Neural progenitor cell (in vitro differentiated cells): ENCODE measurements around the gene CD37. TPM values are rescaled to one million over a fixed set of nuclear protein-coding genes. Genes with fewer than 3 reads are reported as not detected.
"Not testable (repeated sequence)": the region's sequence is repeated elsewhere in the genome, so short reads cannot be mapped to it uniquely, and the experiment has no call there.

ENCODE experiments used
- DNase-seq: peaks from one replicate; pipeline ENCODE4 v3.0.0-alpha.2; 2016; ENCODE audit warnings: low spot score
- H2AFZ ChIP-seq: fragments of 200-600 bp; sonication (generic); replicated peaks from 2 replicates; pipeline ENCODE4 v1.6.1; 2016; ENCODE audit warnings: antibody characterized with exemption
- H3F3A ChIP-seq: fragments of 200-600 bp; sonication (generic); 2 replicates; pipeline ENCODE4 v1.6.1; 2016; ENCODE audit warnings: antibody characterized with exemption, low read depth
- H3K27ac ChIP-seq: fragments of 200-600 bp; sonication (generic); 2 replicates; pipeline ENCODE4 v1.5.1; 2016; ENCODE audit warnings: mild to moderate bottlenecking
- H3K27me3 ChIP-seq: fragments of 200-600 bp; sonication (generic); 2 replicates; pipeline ENCODE4 v1.6.1; 2016; ENCODE audit warnings: mild to moderate bottlenecking, moderate library complexity
- H3K36me3 ChIP-seq: fragments of 200-600 bp; sonication (generic); 2 replicates; pipeline ENCODE4 v1.5.1; 2016
- H3K4me1 ChIP-seq: fragments of 200-600 bp; sonication (generic); 2 replicates; pipeline ENCODE4 v1.6.1; 2016; ENCODE audit warnings: mixed run types
- H3K4me2 ChIP-seq: fragments of 200-600 bp; sonication (generic); 2 replicates; pipeline ENCODE4 v1.6.1; 2016
- H3K4me3 ChIP-seq: fragments of 200-600 bp; sonication (generic); 2 replicates; pipeline ENCODE4 v1.5.1; 2016
- H3K79me2 ChIP-seq: fragments of 200-600 bp; sonication (generic); 2 replicates; pipeline ENCODE4 v1.6.1; 2016; ENCODE audit warnings: low read depth
- H3K9ac ChIP-seq: fragments of 200-600 bp; sonication (generic); 2 replicates; pipeline ENCODE4 v1.6.1; 2016
- H3K9me3 ChIP-seq: fragments of 200-600 bp; sonication (generic); 2 replicates; pipeline ENCODE4 v1.5.1; 2016; ENCODE audit warnings: low read depth
- H4K20me1 ChIP-seq: fragments of 200-600 bp; sonication (generic); 2 replicates; pipeline ENCODE4 v1.6.1; 2016; ENCODE audit warnings: low read depth
- H3K27ac Mint-ChIP-seq: 3 replicates; pipeline ENCODE4 v1.8.0; 2021; ENCODE audit warnings: mixed read lengths
- H3K27me3 Mint-ChIP-seq: 2 replicates; pipeline ENCODE4 v1.8.0; 2022; ENCODE audit warnings: low read depth, mild to moderate bottlenecking, inconsistent platforms, moderate library complexity, mixed read lengths; ENCODE audit not compliant: insufficient read depth
- H3K36me3 Mint-ChIP-seq: 3 replicates; pipeline ENCODE4 v1.8.0; 2021; ENCODE audit warnings: mixed read lengths
- H3K4me1 Mint-ChIP-seq: 3 replicates; pipeline ENCODE4 v1.8.0; 2021; ENCODE audit warnings: mixed read lengths
- H3K4me3 Mint-ChIP-seq: 3 replicates; pipeline ENCODE4 v1.8.0; 2021; ENCODE audit warnings: mild to moderate bottlenecking, moderate library complexity, mixed read lengths
- H3K9me3 Mint-ChIP-seq: 3 replicates; pipeline ENCODE4 v1.8.0; 2020; ENCODE audit warnings: mixed read lengths
- EZH2 ChIP-seq: fragments of 200-600 bp; sonication (generic); IDR thresholded peaks from 2 replicates; pipeline ENCODE4 v1.6.1; 2017; ENCODE audit warnings: antibody characterized with exemption, mild to moderate bottlenecking, moderate library complexity
- EZH2phosphoT487 ChIP-seq: fragments of 200-600 bp; sonication (generic); IDR thresholded peaks from 2 replicates; pipeline ENCODE4 v1.6.1; 2017; ENCODE audit warnings: antibody characterized with exemption
- total RNA-seq: library from RNA; depleted of rRNA; stranded (reverse); fragments of >200 nt; gene quantifications from 2 replicates; pipeline ENCODE4 v1.2.3, GENCODE V29; 2015; ENCODE audit warnings: low replicate concordance
- TF ChIP-seq, protein P1 (sequence below): fragments of 200-600 bp; sonication (generic); IDR thresholded peaks from 2 replicates; pipeline ENCODE4 v1.5.1; 2017; ENCODE audit warnings: antibody characterized with exemption, mild to moderate bottlenecking

CD37 gene
- total RNA-seq, 1 donor from 2014 or later = not detected

DNA sequence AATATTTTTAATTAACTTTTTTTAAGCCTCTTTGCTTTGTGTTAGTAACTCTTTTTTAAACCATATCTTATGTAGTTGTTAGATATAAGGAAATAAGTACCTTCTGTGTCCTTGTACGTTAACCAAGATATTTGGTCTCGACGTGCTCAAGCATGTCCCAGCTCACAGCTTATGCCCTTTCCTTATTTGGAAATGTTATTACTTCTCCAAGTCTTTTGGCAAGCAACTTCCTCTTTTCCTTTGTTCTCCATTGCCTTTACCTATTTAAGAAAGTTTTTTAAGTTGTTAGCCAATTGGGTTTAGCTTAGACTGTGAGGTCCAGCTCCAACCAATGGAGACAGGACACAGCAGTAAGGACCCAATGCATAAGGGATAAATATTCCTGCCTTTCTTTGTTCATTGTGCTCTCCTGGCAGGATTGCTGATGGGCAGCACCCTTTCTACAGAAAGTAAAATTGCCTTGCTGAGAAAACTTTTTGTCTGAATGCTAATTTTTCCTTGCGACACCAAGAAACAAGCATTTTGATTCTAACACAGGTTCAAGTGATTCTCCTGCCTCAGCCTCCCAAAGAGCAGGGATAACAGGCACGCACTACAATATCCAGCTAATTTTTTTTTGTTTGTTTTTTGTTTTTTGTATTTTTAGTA is 33.6 kb downstream of the CD37 start:
- Histone ChIP-seq H2AFZ (no peak overlapping the region), H3K36me3 (no peaks in the 10 kb centered on the region), H3K79me2 (no peaks in the 10 kb centered on the region), H3K4me2 (no peak overlapping the region), H3K27ac (no peak overlapping the region), H3K27me3 (no peaks in the 10 kb centered on the region), H3K4me3 (no peak overlapping the region), H3K4me1 (peaks cover 3% of the 10 kb centered on the region), H3K9me3 (no peaks in the 10 kb centered on the region), H3F3A (peaks cover 12% of the 10 kb centered on the region), H4K20me1 (no peaks in the 10 kb centered on the region), H3K9ac (no peak overlapping the region)
- no peak for TF ChIP-seq EZH2phosphoT487
- TF ChIP-seq, protein P1, sequence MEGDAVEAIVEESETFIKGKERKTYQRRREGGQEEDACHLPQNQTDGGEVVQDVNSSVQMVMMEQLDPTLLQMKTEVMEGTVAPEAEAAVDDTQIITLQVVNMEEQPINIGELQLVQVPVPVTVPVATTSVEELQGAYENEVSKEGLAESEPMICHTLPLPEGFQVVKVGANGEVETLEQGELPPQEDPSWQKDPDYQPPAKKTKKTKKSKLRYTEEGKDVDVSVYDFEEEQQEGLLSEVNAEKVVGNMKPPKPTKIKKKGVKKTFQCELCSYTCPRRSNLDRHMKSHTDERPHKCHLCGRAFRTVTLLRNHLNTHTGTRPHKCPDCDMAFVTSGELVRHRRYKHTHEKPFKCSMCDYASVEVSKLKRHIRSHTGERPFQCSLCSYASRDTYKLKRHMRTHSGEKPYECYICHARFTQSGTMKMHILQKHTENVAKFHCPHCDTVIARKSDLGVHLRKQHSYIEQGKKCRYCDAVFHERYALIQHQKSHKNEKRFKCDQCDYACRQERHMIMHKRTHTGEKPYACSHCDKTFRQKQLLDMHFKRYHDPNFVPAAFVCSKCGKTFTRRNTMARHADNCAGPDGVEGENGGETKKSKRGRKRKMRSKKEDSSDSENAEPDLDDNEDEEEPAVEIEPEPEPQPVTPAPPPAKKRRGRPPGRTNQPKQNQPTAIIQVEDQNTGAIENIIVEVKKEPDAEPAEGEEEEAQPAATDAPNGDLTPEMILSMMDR = no peak
- no peak for TF ChIP-seq EZH2
- no peaks in the 10 kb centered on the region for H3K4me1 Mint-ChIP-seq
- no peak overlapping the region for H3K4me3 Mint-ChIP-seq
- peaks cover 6% of the 10 kb centered on the region for H3K9me3 Mint-ChIP-seq
- DNase-seq = no peak
- H3K27me3 Mint-ChIP-seq = peaks cover 4% of the 10 kb centered on the region
- H3K27ac Mint-ChIP-seq = no peak overlapping the region
- peaks cover 3% of the 10 kb centered on the region for H3K36me3 Mint-ChIP-seq

DNA sequence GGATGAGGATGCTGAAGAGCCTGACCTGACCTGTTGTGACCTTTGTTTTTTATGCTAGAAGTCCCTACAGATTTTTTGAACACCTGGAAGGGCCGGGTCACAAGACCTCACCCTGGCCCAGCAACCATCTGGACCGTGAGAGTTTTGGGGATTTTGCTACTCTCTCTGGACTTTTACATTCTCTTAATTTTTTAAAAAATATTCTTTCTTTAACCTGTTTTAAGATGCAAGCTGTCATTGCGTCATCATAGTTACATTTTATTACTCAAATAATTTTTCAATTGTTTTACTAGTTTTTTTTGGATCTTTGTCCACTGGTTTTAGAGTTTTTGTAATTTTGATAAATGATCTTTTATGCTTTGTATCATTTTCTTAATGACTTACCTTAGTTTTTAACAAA is 36.0 kb downstream of the CD37 start:
- H3K9me3 Mint-ChIP-seq = peaks cover 6% of the 10 kb centered on the region
- H3K4me3 Mint-ChIP-seq = no peak overlapping the region

DNA sequence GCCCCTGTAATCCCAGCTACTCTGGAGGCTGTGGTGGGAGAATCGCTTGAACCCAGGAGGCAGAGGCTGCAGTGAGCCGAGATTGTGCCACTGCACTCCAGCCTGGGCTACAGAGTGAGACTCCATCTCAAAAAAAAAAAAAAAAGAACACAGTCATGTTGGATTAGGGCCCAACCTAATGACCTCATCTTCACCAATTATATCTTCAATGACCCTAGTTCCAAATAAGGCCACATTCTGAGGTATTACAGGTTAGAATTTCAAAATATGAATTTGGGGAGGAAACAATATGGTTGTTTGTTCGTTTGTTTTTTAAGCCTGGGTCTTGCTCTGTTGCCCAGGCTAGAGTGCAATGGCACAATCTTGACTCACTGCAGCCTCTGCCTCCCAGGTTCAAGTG is 38.0 kb downstream of the CD37 start:
- not testable (repeated sequence) for H3K27ac Mint-ChIP-seq, H3K4me3 Mint-ChIP-seq, H2AFZ ChIP-seq

More for the DNA sequence above, 36.0 kb downstream of the CD37 start:
- Histone ChIP-seq H3K79me2 (no peaks in the 10 kb centered on the region), H3K4me3 (no peak overlapping the region), H3K27ac (no peak overlapping the region), H3K27me3 (no peaks in the 10 kb centered on the region), H3F3A (peaks cover 3% of the 10 kb centered on the region), H3K9ac (no peak overlapping the region), H3K4me2 (no peak overlapping the region), H4K20me1 (no peaks in the 10 kb centered on the region), H2AFZ (no peak overlapping the region), H3K36me3 (no peaks in the 10 kb centered on the region), H3K4me1 (no peaks in the 10 kb centered on the region), H3K9me3 (no peaks in the 10 kb centered on the region)
- H3K27ac Mint-ChIP-seq = no peak overlapping the region
- H3K27me3 Mint-ChIP-seq = peaks cover 2% of the 10 kb centered on the region
- peaks cover 3% of the 10 kb centered on the region for H3K4me1 Mint-ChIP-seq
- DNase-seq = no peak
- TF ChIP-seq EZH2phosphoT487 (no peak), EZH2 (no peak)
- TF ChIP-seq, protein P1 = no peak
- H3K36me3 Mint-ChIP-seq = peaks cover 3% of the 10 kb centered on the region

DNA sequence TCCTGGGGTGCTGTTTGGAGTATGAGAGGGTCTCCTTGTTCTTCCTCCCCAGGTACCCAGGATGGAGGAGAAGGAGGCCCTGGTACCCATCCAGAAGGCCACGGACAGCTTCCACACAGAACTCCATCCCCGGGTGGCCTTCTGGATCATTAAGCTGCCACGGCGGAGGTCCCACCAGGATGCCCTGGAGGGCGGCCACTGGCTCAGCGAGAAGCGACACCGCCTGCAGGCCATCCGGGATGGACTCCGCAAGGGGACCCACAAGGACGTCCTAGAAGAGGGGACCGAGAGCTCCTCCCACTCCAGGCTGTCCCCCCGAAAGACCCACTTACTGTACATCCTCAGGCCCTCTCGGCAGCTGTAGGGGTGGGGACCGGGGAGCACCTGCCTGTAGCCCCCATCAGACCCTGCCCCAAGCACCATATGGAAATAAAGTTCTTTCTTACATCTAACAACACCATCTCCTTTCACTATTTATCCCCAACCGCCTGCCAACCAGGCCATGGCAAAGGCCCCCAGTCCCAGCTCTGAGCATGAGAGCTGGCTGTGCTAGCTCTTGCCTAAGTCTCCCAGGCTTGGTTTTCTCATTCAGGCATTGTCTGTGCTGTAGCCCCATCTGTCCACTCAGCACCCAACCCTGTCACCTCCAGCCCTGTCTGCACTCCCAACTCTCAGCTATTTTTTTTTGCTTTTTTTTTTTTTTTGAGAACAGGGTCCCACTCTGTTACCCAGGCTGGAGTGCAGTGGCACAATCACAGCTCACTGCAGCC is 39.6 kb downstream of the CD37 start:
- no peak overlapping the region for H3K4me2 ChIP-seq
- no peaks in the 10 kb centered on the region for H3K4me1 ChIP-seq
- H3K9me3 Mint-ChIP-seq = peaks cover 2% of the 10 kb centered on the region
- H2AFZ ChIP-seq = no peak overlapping the region
- peak overlapping the region; percentile 12 for H3K27ac Mint-ChIP-seq
- no peaks in the 10 kb centered on the region for H3K36me3 ChIP-seq
- peaks cover 3% of the 10 kb centered on the region for H3F3A ChIP-seq
- no peaks in the 10 kb centered on the region for H3K9me3 ChIP-seq
- H4K20me1 ChIP-seq = no peaks in the 10 kb centered on the region
- peaks cover 3% of the 10 kb centered on the region for H3K4me1 Mint-ChIP-seq
- H3K36me3 Mint-ChIP-seq = no peaks in the 10 kb centered on the region
- H3K27me3 ChIP-seq = no peaks in the 10 kb centered on the region
- no peaks in the 10 kb centered on the region for H3K79me2 ChIP-seq
- DNase-seq = no peak
- H3K4me3 ChIP-seq = no peak overlapping the region
- no peak overlapping the region for H3K27ac ChIP-seq
- H3K9ac ChIP-seq = no peak overlapping the region
- no peaks in the 10 kb centered on the region for H3K27me3 Mint-ChIP-seq
- H3K4me3 Mint-ChIP-seq = no peak overlapping the region
- TF ChIP-seq EZH2phosphoT487 (no peak), EZH2 (no peak)
- TF ChIP-seq, protein P1 = no peak

More for the DNA sequence above, 38.0 kb downstream of the CD37 start:
- not testable (repeated sequence) for H3K9ac ChIP-seq, H3K27ac ChIP-seq, H3F3A ChIP-seq, H3K36me3 Mint-ChIP-seq, H3K4me3 ChIP-seq, H3K9me3 Mint-ChIP-seq, H3K79me2 ChIP-seq, H3K9me3 ChIP-seq, H3K36me3 ChIP-seq, H4K20me1 ChIP-seq, H3K4me1 ChIP-seq, H3K4me1 Mint-ChIP-seq, H3K27me3 ChIP-seq, H3K4me2 ChIP-seq, DNase-seq, H3K27me3 Mint-ChIP-seq
